ENCODE data around the gene TPCN2.

Gene TPCN2

GRCh38 chr11:69157822-69158231, 109.1 kb downstream of the TPCN2 start:
- Histone ChIP-seq H3K4me1 (ENCODE audit: low read depth, poor library complexity, severe bottlenecking) (no peaks in the 10 kb centered on the region), H3K9ac (no peak overlapping the region), H3K27ac (no peak overlapping the region), H3K79me2 (ENCODE audit: insufficient read depth, low read depth) (no peaks in the 10 kb centered on the region), H3K27me3 (ENCODE audit: insufficient read depth, low read depth) (peaks cover 2% of the 10 kb centered on the region; the same call in 1 of the 2 replicates), H3K36me3 (ENCODE audit: insufficient read depth) (no peaks in the 10 kb centered on the region), H4K20me1 (ENCODE audit: insufficient read depth) (no peaks in the 10 kb centered on the region), H3K4me3 (IDR thresholded peaks at IDR 0.05; ENCODE audit: insufficient read depth, low read depth, low read length) (no peak overlapping the region), H2AFZ (ENCODE audit: low read depth) (no peak overlapping the region), H3K4me2 (no peak overlapping the region)
- TF ChIP-seq CTCF (conservative IDR thresholded peaks at IDR 0.05; ENCODE audit: low read depth, low read length), result no peak

- no peak for TF ChIP-seq CTCF (conservative IDR thresholded peaks at IDR 0.05; ENCODE audit: low read depth, low read length)
- Histone ChIP-seq H2AFZ (ENCODE audit: low read depth) (no peak overlapping the region), H3K27me3 (ENCODE audit: insufficient read depth, low read depth) (peaks cover 2% of the 10 kb centered on the region; the same call in 1 of the 2 replicates), H3K9ac (no peak overlapping the region), H3K4me1 (ENCODE audit: low read depth, poor library complexity, severe bottlenecking) (no peaks in the 10 kb centered on the region), H3K4me3 (IDR thresholded peaks at IDR 0.05; ENCODE audit: insufficient read depth, low read depth, low read length) (no peak overlapping the region), H4K20me1 (ENCODE audit: insufficient read depth) (no peaks in the 10 kb centered on the region), H3K79me2 (ENCODE audit: insufficient read depth, low read depth) (no peaks in the 10 kb centered on the region), H3K4me2 (no peak overlapping the region), H3K27ac (no peak overlapping the region), H3K36me3 (ENCODE audit: insufficient read depth) (no peaks in the 10 kb centered on the region)
Measured at GRCh38 chr11:69158301-69159149, 109.8 kb downstream of the TPCN2 start.

GRCh38 chr11:69159150-69159852, 110.6 kb downstream of the TPCN2 start:
- no peak for TF ChIP-seq CTCF (conservative IDR thresholded peaks at IDR 0.05; ENCODE audit: low read depth, low read length)
- Histone ChIP-seq H2AFZ (ENCODE audit: low read depth) (no peak overlapping the region), H3K36me3 (ENCODE audit: insufficient read depth) (no peaks in the 10 kb centered on the region), H3K9ac (no peak overlapping the region), H3K4me1 (ENCODE audit: low read depth, poor library complexity, severe bottlenecking) (no peaks in the 10 kb centered on the region), H4K20me1 (ENCODE audit: insufficient read depth) (no peaks in the 10 kb centered on the region), H3K4me2 (no peak overlapping the region), H3K27ac (no peak overlapping the region), H3K4me3 (IDR thresholded peaks at IDR 0.05; ENCODE audit: insufficient read depth, low read depth, low read length) (no peak overlapping the region), H3K79me2 (ENCODE audit: insufficient read depth, low read depth) (no peaks in the 10 kb centered on the region), H3K27me3 (ENCODE audit: insufficient read depth, low read depth) (peaks cover 2% of the 10 kb centered on the region; the same call in 1 of the 2 replicates)

GRCh38 chr11:69160296-69161116, 111.8 kb downstream of the TPCN2 start:
- Histone ChIP-seq H3K27ac (no peak overlapping the region), H3K79me2 (ENCODE audit: insufficient read depth, low read depth) (no peaks in the 10 kb centered on the region), H3K4me3 (IDR thresholded peaks at IDR 0.05; ENCODE audit: insufficient read depth, low read depth, low read length) (no peak overlapping the region), H3K36me3 (ENCODE audit: insufficient read depth) (no peaks in the 10 kb centered on the region), H3K27me3 (ENCODE audit: insufficient read depth, low read depth) (peaks cover 2% of the 10 kb centered on the region; the same call in 1 of the 2 replicates), H3K4me2 (no peak overlapping the region), H3K9ac (no peak overlapping the region), H2AFZ (ENCODE audit: low read depth) (no peak overlapping the region), H4K20me1 (ENCODE audit: insufficient read depth) (no peaks in the 10 kb centered on the region), H3K4me1 (ENCODE audit: low read depth, poor library complexity, severe bottlenecking) (no peaks in the 10 kb centered on the region)
- no peak for TF ChIP-seq CTCF (conservative IDR thresholded peaks at IDR 0.05; ENCODE audit: low read depth, low read length)

All from KMS-11 (cell line).